ENCODE data around the gene FILIP1L. TPM values are rescaled to one million over a fixed set of nuclear protein-coding genes. Genes with fewer than 3 reads are reported as not detected.

Gene FILIP1L
- total RNA-seq, 1 donor from 2014 or later = 4.5 TPM

DNA sequence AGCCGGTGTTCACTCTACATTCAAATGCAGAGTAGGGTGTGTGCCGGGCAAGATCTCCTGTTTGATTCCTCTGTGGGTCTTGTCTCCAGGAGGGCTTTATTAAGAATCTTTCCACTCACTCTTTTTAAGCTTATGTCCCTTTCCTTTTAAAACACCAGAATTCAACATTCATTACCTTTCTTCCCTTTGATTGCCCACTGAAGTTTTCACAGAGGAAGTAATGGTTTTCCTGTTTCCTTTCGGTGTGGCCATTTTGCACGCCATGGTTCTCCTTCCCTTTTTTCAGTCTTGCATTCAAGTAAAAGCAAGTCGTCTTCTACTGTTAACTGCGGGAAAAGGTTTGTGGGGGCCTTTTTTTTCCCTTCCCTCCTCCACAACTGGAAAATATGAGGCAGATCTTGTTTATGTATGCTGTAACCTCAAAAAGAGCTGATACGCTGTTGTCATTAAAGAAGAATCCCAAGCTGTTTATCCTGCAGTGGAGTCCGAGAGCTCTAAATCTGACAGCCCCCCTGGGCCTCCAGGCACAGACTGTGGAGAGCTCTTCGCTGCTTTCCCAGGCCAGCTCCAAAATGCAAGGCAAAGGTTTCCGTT lies 40.5 kb downstream of the FILIP1L start:
- H3K27me3 Mint-ChIP-seq (ENCODE audit: low read depth) = no peaks in the 10 kb centered on the region
- H3K27ac Mint-ChIP-seq = peak overlapping the region; percentile 90
- intact Hi-C loops (cut with micrococcal nuclease) = loop anchor here (1.0 to 10.0 kb wide), 4 partner anchors 13 to 331 kb away; partner anchors contain the start of genes LNP1 and TOMM70
- peaks cover 35% of the 10 kb centered on the region for H3K36me3 Mint-ChIP-seq (ENCODE audit: low read depth)
- peaks cover 73% of the 10 kb centered on the region for H3K4me1 Mint-ChIP-seq (ENCODE audit: low read depth)
- peak overlapping the region; percentile 58 for H3K4me3 Mint-ChIP-seq (ENCODE audit: low read depth)
- DNase-seq (ENCODE audit: low spot score) = no peak
- H3K9me3 Mint-ChIP-seq = peaks cover 4% of the 10 kb centered on the region

- H3K36me3 Mint-ChIP-seq (ENCODE audit: low read depth) = peaks cover 33% of the 10 kb centered on the region
- peak overlapping the region; percentile 90 for H3K27ac Mint-ChIP-seq
- no peaks in the 10 kb centered on the region for H3K27me3 Mint-ChIP-seq (ENCODE audit: low read depth)
- peaks cover 74% of the 10 kb centered on the region for H3K4me1 Mint-ChIP-seq (ENCODE audit: low read depth)
- peak overlapping the region; percentile 30 for H3K4me3 Mint-ChIP-seq (ENCODE audit: low read depth)
- no peak for DNase-seq (ENCODE audit: low spot score)
- peaks cover 4% of the 10 kb centered on the region for H3K9me3 Mint-ChIP-seq
- intact Hi-C loops (cut with micrococcal nuclease) = loop anchor here (1.0 to 10.0 kb wide), 4 partner anchors 14 to 332 kb away; partner anchors contain the start of genes LNP1 and TOMM70
Measured at GRCh38 chr3:100073049-100073713, 41.1 kb downstream of the FILIP1L start.

GRCh38 chr3:100072326-100073048 lies 41.8 kb downstream of the FILIP1L start:
- Mint-ChIP-seq H3K9me3 (peaks cover 4% of the 10 kb centered on the region), H3K4me1 (ENCODE audit: low read depth) (peaks cover 74% of the 10 kb centered on the region), H3K27ac (peak overlapping the region; percentile 34), H3K4me3 (ENCODE audit: low read depth) (peak overlapping the region; percentile 11), H3K27me3 (ENCODE audit: low read depth) (no peaks in the 10 kb centered on the region), H3K36me3 (ENCODE audit: low read depth) (peaks cover 33% of the 10 kb centered on the region)
- no peak for DNase-seq (ENCODE audit: low spot score)
- intact Hi-C loops (cut with micrococcal nuclease) = loop anchor here (1.0 to 10.0 kb wide), 4 partner anchors 15 to 332 kb away; partner anchors contain the start of genes LNP1 and TOMM70

GRCh38 chr3:100069472-100069871 lies 44.8 kb downstream of the FILIP1L start:
- H3K27ac Mint-ChIP-seq = no peak overlapping the region
- intact Hi-C loops (cut with micrococcal nuclease) = no loop called here
- H3K9me3 Mint-ChIP-seq = no peaks in the 10 kb centered on the region
- no peak for DNase-seq (ENCODE audit: low spot score)
- H3K4me1 Mint-ChIP-seq (ENCODE audit: low read depth) = peaks cover 49% of the 10 kb centered on the region
- no peaks in the 10 kb centered on the region for H3K27me3 Mint-ChIP-seq (ENCODE audit: low read depth)
- no peak overlapping the region for H3K4me3 Mint-ChIP-seq (ENCODE audit: low read depth)
- H3K36me3 Mint-ChIP-seq (ENCODE audit: low read depth) = peaks cover 21% of the 10 kb centered on the region

DNA sequence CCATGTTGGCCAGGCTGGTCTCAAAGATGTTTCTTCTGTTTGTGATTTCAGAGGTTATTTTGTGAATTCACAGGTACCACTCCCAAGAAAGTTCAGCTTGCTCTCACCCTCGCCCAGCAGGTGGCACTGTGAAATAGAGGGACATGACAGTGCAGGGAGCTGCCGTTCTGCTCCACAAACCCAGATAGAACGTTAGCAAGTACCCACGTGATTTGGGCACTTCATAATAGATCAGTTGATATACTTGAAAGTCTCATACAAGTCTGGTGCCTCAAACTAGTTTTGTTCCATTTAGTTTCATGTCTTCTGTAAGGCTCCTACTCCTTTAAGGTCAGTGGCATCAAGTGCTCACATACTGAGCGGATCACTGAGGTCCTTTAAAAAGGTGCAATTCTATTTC lies 45.5 kb downstream of the FILIP1L start:
- H3K4me1 Mint-ChIP-seq (ENCODE audit: low read depth) = peaks cover 46% of the 10 kb centered on the region
- H3K9me3 Mint-ChIP-seq = no peaks in the 10 kb centered on the region
- intact Hi-C loops (cut with micrococcal nuclease) = loop anchor here (1.0 kb wide), 1 partner anchor 185 kb away; no protein-coding TSS in a partner anchor
- H3K36me3 Mint-ChIP-seq (ENCODE audit: low read depth) = peaks cover 21% of the 10 kb centered on the region
- no peak overlapping the region for H3K4me3 Mint-ChIP-seq (ENCODE audit: low read depth)
- H3K27ac Mint-ChIP-seq = no peak overlapping the region
- H3K27me3 Mint-ChIP-seq (ENCODE audit: low read depth) = no peaks in the 10 kb centered on the region
- peak; percentile 74 for DNase-seq (ENCODE audit: low spot score)

DNA sequence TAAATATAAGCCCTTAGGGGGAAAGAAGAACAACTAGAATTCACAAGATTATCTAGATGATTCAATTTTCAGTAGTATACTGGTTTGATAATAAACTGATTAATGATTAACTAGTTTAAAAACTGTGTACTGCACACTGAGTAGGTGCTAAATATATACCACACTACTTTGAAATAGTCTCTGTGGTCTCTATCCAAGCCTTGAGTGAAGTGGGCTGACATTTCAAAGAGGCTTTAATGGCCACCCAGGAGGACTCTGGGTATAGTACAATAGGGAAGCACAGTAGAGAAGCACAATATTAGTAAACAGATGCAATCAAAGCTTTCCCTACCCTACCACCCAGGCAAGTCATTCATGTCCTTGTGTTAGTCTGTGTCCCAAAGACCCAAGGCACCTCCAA lies 46.7 kb downstream of the FILIP1L start:
- H3K27ac Mint-ChIP-seq = no peak overlapping the region
- H3K27me3 Mint-ChIP-seq (ENCODE audit: low read depth) = no peaks in the 10 kb centered on the region
- H3K4me3 Mint-ChIP-seq (ENCODE audit: low read depth) = no peak overlapping the region
- no peak for DNase-seq (ENCODE audit: low spot score)
- peaks cover 20% of the 10 kb centered on the region for H3K36me3 Mint-ChIP-seq (ENCODE audit: low read depth)
- H3K4me1 Mint-ChIP-seq (ENCODE audit: low read depth) = peaks cover 35% of the 10 kb centered on the region
- intact Hi-C loops (cut with micrococcal nuclease) = no loop called here
- no peaks in the 10 kb centered on the region for H3K9me3 Mint-ChIP-seq

DNA sequence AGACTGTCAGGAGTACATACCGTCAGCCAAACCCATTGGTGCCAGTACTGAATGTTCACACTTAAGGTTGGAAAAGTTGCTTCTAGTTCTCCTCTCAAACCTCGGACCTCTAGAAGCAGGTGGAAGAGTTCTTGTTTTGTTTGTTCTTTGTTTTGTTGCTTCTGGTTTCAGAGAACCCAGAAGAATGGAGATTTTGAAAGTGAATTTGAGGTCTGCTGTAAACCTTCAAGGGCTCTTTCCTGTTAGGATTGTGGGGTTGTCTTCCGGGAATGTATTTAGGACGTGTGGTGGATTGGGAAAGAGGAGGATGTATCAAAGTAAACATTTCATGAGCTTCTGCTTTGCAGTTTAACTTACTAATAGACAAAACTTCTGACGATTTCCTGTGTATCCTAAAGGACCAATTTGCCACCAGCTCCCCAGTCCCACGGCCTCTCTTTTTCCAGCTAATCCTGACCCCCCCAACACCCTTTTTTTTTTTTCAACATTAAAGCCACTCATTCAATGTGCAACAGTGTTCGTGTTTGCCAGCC lies 50.3 kb downstream of the FILIP1L start:
- no peaks in the 10 kb centered on the region for H3K9me3 Mint-ChIP-seq
- H3K4me3 Mint-ChIP-seq (ENCODE audit: low read depth) = no peak overlapping the region
- H3K27ac Mint-ChIP-seq = no peak overlapping the region
- intact Hi-C loops (cut with micrococcal nuclease) = no loop called here
- H3K4me1 Mint-ChIP-seq (ENCODE audit: low read depth) = peaks cover 13% of the 10 kb centered on the region
- peaks cover 1% of the 10 kb centered on the region for H3K36me3 Mint-ChIP-seq (ENCODE audit: low read depth)
- H3K27me3 Mint-ChIP-seq (ENCODE audit: low read depth) = no peaks in the 10 kb centered on the region
- DNase-seq (ENCODE audit: low spot score) = no peak

DNA sequence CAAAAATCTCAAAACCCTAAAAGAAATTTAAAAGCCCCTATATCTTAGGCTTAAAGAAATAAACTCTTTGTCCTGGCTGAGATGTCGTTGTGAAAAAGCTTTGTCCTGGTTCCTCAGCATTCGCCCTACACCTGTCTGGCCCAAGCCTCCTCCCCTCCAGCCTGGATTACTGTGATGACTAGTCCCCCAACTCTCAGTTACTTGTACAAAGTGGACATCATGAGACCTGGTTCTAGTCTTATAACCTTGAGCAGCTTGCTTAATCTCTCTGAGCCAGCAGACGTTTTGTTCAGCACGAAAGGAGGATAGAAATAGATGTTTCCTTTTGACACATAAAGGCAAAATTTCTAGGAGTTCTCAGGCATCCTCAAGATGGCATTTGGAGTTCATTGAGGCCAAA lies 51.6 kb downstream of the FILIP1L start:
- Mint-ChIP-seq H3K36me3 (ENCODE audit: low read depth) (no peaks in the 10 kb centered on the region), H3K27ac (no peak overlapping the region), H3K27me3 (ENCODE audit: low read depth) (no peaks in the 10 kb centered on the region), H3K4me3 (ENCODE audit: low read depth) (no peak overlapping the region), H3K4me1 (ENCODE audit: low read depth) (peaks cover 9% of the 10 kb centered on the region), H3K9me3 (no peaks in the 10 kb centered on the region)
- intact Hi-C loops (cut with micrococcal nuclease) = no loop called here
- no peak for DNase-seq (ENCODE audit: low spot score)

GRCh38 chr3:100060685-100061484 lies 53.4 kb downstream of the FILIP1L start:
- Mint-ChIP-seq H3K27me3 (ENCODE audit: low read depth) (no peaks in the 10 kb centered on the region), H3K9me3 (no peaks in the 10 kb centered on the region), H3K4me1 (ENCODE audit: low read depth) (peaks cover 9% of the 10 kb centered on the region), H3K36me3 (ENCODE audit: low read depth) (no peaks in the 10 kb centered on the region), H3K4me3 (ENCODE audit: low read depth) (no peak overlapping the region), H3K27ac (no peak overlapping the region)
- DNase-seq (ENCODE audit: low spot score) = no peak
- intact Hi-C loops (cut with micrococcal nuclease) = no loop called here

DNA sequence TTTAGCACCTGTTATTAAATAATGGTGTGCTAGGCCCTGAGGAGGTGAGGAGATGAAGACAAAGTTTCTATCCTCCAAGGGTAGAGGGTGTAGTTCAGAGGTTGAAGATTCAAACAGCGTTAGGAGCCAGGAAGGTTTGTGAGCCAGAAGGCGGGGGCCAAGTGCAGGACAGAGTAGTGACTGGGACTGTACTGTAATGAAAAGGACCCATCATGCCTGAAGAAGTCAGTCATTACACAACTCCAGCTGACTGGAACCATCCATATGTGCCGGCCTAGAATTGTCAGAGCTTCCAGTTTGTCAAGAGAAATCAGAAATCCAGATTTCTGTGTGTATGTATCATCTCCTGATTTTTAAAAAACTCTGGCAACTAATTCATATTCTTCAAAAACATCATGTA lies 54.8 kb downstream of the FILIP1L start:
- Mint-ChIP-seq H3K9me3 (no peaks in the 10 kb centered on the region), H3K27me3 (ENCODE audit: low read depth) (no peaks in the 10 kb centered on the region), H3K4me3 (ENCODE audit: low read depth) (no peak overlapping the region), H3K4me1 (ENCODE audit: low read depth) (peaks cover 9% of the 10 kb centered on the region), H3K27ac (no peak overlapping the region), H3K36me3 (ENCODE audit: low read depth) (no peaks in the 10 kb centered on the region)
- no peak for DNase-seq (ENCODE audit: low spot score)
- intact Hi-C loops (cut with micrococcal nuclease) = no loop called here

DNA sequence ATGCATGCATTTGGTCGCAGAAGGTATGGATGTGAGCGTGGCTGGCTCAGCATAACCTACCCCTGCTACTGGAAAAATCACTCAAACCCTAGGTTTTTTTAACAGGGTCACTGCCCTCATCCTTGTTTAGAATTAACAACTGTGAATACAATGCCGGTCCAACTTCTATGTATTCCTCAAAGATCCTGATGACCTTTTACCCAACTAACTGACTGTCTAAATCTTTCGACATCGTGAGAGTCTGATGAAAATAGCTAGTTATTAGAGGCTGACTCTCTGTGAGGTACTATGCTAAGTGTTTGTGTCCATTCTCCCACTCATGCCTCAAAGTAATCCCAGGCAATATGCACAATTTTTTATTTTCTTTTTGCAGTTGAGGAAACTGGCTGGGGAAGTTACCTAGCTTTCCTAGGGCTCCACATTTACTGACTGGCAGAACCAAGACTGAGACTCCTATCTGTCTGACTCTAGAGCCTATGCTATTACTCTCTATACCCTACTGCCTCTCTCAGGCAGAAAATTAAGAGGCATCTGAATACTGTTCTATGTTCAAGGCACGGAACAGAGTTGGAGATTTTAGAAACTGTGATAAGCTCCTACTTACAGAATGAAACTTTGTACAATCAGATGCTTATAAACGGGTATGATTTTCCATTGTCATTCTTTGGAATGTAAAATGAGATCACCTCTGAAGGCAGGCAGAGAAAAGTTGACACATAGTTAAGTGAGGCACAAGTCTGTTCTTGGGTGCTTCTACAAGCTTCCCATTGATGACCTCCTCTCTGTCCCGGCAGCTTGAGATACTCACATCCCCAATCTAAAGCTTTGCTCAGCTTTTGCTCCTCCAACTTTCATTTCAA lies 56.4 kb downstream of the FILIP1L start:
- no peaks in the 10 kb centered on the region for H3K9me3 Mint-ChIP-seq
- intact Hi-C loops (cut with micrococcal nuclease) = no loop called here
- no peak overlapping the region for H3K4me3 Mint-ChIP-seq (ENCODE audit: low read depth)

More for the DNA sequence above, 56.4 kb downstream of the FILIP1L start:
- no peaks in the 10 kb centered on the region for H3K36me3 Mint-ChIP-seq (ENCODE audit: low read depth)
- H3K4me1 Mint-ChIP-seq (ENCODE audit: low read depth) = peaks cover 7% of the 10 kb centered on the region
- H3K27me3 Mint-ChIP-seq (ENCODE audit: low read depth) = no peaks in the 10 kb centered on the region
- no peak overlapping the region for H3K27ac Mint-ChIP-seq
- no peak for DNase-seq (ENCODE audit: low spot score)
